Measurements from ENCODE around the gene MPZL3.
A peak's percentile ranks its signal among the peaks of the same experiment; 100 is the strongest.
"Not testable (repeated sequence)": the region's sequence is repeated elsewhere in the genome, so short reads cannot be mapped to it uniquely, and the experiment has no call there.

MPZL3 gene

DNA sequence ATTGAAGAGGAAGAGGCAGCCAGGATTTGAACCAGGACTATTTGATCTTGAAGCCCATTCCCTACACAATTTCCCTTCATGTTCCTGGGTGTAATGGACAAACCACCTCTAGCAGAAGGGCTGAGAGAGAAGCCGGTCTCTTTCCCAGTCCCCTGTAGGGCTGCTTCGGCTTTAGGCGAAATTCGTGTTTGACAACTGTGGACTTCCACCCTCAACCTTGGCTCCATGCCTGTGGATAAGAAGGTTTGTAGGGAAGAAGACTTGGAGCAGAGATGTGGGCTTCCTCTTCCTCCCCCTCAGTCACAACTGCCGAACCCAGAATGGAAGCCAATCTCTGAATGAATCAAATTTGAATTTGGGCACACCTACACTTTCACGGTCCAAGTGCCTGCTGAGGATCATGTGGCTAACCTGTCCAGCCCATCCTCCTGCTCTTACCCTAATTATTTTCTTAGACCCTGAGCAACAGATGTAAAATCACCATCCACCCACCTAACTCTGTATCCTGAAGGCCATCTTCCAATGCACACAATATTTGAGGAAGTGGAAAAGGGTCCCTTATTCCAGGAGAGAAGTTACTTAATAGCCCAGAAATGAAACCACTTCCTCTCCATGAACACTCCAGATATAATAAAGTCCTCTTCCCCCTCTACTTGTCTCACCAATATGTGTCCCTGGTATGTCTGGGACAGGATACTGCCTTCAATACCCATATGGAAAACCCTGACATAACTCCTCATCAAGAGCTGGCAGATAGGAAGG is 65.6 kb downstream of the MPZL3 start:
- Histone ChIP-seq H3K56ac (ENCODE audit: low read length) (no peak overlapping the region), H3K27me3 (ENCODE audit: insufficient read depth, low read length, poor library complexity) (peaks cover 2% of the 10 kb centered on the region), H3K79me1 (ENCODE audit: low read length) (no peaks in the 10 kb centered on the region), H4K5ac (ENCODE audit: low read length) (no peak overlapping the region), H2BK120ac (ENCODE audit: low read depth, low read length) (no peak overlapping the region), H3K4me3 (ENCODE audit: low read length) (no peak overlapping the region), H3K27ac (ENCODE audit: low read depth, low read length) (no peak overlapping the region), H3K79me2 (ENCODE audit: control insufficient read depth, insufficient read depth, low read length) (no peaks in the 10 kb centered on the region), H3K23ac (ENCODE audit: low read length) (no peak overlapping the region), H2AK5ac (ENCODE audit: low read length) (no peak overlapping the region), H3K36me3 (ENCODE audit: control insufficient read depth, insufficient read depth, low read length) (no peaks in the 10 kb centered on the region), H3K4me1 (ENCODE audit: control insufficient read depth, low read depth, low read length) (no peaks in the 10 kb centered on the region), H3K4ac (ENCODE audit: low read depth, low read length) (no peak overlapping the region), H2BK5ac (ENCODE audit: low read length) (no peak overlapping the region), H3K9ac (ENCODE audit: low read length) (no peak overlapping the region), H2BK15ac (replicated peaks; ENCODE audit: low read depth) (no peak overlapping the region), H4K8ac (ENCODE audit: low read depth, low read length) (no peak overlapping the region), H3K4me2 (ENCODE audit: low read length) (no peak overlapping the region), H3K18ac (ENCODE audit: low read length) (no peak overlapping the region)
- DNase-seq, result no peak
- WGBS (ENCODE audit: extremely low coverage, insufficient coverage, low lambda C conversion rate), result no CpG with 5 or more reads among the region's 6 CpGs

DNA sequence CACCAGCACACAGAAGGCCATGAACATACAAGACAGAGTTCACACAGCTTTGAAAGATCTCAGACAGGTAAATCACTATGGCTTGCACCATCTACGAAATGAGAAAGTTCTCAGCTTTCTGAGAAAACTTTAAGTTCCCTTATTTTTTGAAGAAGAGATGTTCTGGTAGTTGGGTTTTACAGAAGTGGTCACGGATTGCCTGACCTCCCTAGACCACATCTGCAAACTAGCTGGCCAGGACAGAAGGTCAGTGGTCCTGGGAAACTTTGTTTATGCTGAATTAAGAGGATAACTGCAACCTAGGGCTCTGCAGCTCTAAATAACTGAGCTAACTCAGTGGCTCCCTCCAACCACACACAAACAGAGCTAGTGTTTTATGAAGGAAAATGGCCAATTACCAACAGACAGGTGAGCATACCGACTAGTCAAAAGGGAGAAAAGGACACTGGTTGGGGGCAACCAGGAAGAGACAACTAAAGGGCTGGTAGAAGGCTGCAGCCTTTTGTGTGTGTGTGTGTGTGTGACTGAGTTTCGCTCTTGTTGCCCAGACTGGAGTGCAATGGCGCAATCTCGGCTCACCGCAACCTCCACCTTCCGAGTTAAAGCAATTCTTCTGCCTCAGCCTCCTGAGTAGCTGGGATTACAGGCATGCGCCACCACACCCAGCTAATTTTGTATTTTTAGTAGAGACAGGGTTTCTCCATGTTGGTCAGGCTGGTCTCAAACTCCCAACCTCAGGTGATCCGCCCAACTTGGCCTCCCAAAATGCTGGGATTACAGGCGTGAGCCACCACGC is 67.2 kb downstream of the MPZL3 start:
- H2BK15ac ChIP-seq (replicated peaks; ENCODE audit: low read depth), result no peak overlapping the region
- no peak overlapping the region for H2AK5ac ChIP-seq (ENCODE audit: low read length)
- no peak overlapping the region for H3K4me3 ChIP-seq (ENCODE audit: low read length)
- H3K23ac ChIP-seq (ENCODE audit: low read length), result no peak overlapping the region
- H3K18ac ChIP-seq (ENCODE audit: low read length), result no peak overlapping the region
- no peak overlapping the region for H3K56ac ChIP-seq (ENCODE audit: low read length)
- no peak for DNase-seq
- H2BK120ac ChIP-seq (ENCODE audit: low read depth, low read length), result no peak overlapping the region
- H3K36me3 ChIP-seq (ENCODE audit: control insufficient read depth, insufficient read depth, low read length), result no peaks in the 10 kb centered on the region
- no peak overlapping the region for H3K27ac ChIP-seq (ENCODE audit: low read depth, low read length)
- no CpG with 5 or more reads among the region's 12 CpGs for WGBS (ENCODE audit: extremely low coverage, insufficient coverage, low lambda C conversion rate)
- no peaks in the 10 kb centered on the region for H3K79me1 ChIP-seq (ENCODE audit: low read length)
- H3K9ac ChIP-seq (ENCODE audit: low read length), result no peak overlapping the region
- no peak overlapping the region for H4K8ac ChIP-seq (ENCODE audit: low read depth, low read length)
- no peak overlapping the region for H3K4ac ChIP-seq (ENCODE audit: low read depth, low read length)
- no peaks in the 10 kb centered on the region for H3K79me2 ChIP-seq (ENCODE audit: control insufficient read depth, insufficient read depth, low read length)
- no peak overlapping the region for H3K4me2 ChIP-seq (ENCODE audit: low read length)
- peaks cover 2% of the 10 kb centered on the region for H3K27me3 ChIP-seq (ENCODE audit: insufficient read depth, low read length, poor library complexity)
- no peaks in the 10 kb centered on the region for H3K4me1 ChIP-seq (ENCODE audit: control insufficient read depth, low read depth, low read length)
- H4K5ac ChIP-seq (ENCODE audit: low read length), result no peak overlapping the region
- H2BK5ac ChIP-seq (ENCODE audit: low read length), result no peak overlapping the region

DNA sequence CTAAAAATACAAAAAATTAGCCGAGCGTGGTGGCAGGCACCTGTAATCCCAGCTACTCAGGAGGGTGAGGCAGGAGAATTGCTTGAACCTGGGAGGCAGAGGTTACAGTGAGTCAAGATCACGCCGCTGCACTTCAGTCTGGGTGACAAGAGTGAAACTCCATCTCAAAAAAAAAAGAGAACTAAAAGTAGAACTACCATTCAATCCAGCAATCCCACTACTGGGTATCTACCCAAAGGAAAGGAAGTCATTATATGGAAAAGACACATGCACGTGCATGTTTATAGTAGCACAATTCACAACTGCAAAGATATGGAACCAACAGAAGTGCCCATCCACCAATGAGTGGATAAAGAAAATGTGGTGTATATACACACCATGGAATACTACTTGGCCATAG is 68.5 kb downstream of the MPZL3 start:
- not testable (repeated sequence) for H2AK5ac ChIP-seq (ENCODE audit: low read length); H2BK5ac ChIP-seq (ENCODE audit: low read length); H3K4ac ChIP-seq (ENCODE audit: low read depth, low read length); H3K27me3 ChIP-seq (ENCODE audit: insufficient read depth, low read length, poor library complexity); H4K5ac ChIP-seq (ENCODE audit: low read length); H2BK15ac ChIP-seq (replicated peaks; ENCODE audit: low read depth); H3K18ac ChIP-seq (ENCODE audit: low read length); DNase-seq; H2BK120ac ChIP-seq (ENCODE audit: low read depth, low read length); H3K56ac ChIP-seq (ENCODE audit: low read length); H3K36me3 ChIP-seq (ENCODE audit: control insufficient read depth, insufficient read depth, low read length); H4K8ac ChIP-seq (ENCODE audit: low read depth, low read length); H3K4me2 ChIP-seq (ENCODE audit: low read length); H3K4me3 ChIP-seq (ENCODE audit: low read length); H3K79me1 ChIP-seq (ENCODE audit: low read length); H3K23ac ChIP-seq (ENCODE audit: low read length); H3K4me1 ChIP-seq (ENCODE audit: control insufficient read depth, low read depth, low read length); H3K27ac ChIP-seq (ENCODE audit: low read depth, low read length); H3K79me2 ChIP-seq (ENCODE audit: control insufficient read depth, insufficient read depth, low read length); H3K9ac ChIP-seq (ENCODE audit: low read length)
- WGBS (ENCODE audit: extremely low coverage, insufficient coverage, low lambda C conversion rate), result no CpG with 5 or more reads among the region's 5 CpGs

DNA sequence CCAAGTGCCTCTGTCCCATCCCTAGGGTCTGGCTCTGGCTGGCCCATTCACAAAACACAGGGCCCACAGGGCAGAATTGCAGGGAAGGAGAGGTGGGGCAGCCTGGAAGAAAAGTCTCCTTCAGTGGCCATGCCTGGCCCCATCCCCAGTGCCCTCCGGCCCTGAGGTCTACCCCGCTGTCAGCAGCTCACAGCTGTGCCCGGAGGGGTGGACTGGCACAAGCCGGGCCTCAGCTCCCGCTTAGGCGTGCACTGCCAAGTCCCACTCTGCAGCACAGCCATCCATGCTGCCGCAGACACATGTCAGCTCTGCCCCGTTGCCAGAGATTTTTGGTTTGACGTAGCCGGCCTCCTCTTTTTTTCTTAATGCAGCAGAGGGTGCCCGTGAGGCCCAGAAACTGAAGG is 71.9 kb downstream of the MPZL3 start:
- H3K4me2 ChIP-seq (ENCODE audit: low read length), result peak overlapping the region; percentile 40
- no peak overlapping the region for H3K23ac ChIP-seq (ENCODE audit: low read length)
- H4K8ac ChIP-seq (ENCODE audit: low read depth, low read length), result no peak overlapping the region
- DNase-seq, result peak; percentile 87
- peak overlapping the region; percentile 58 for H3K56ac ChIP-seq (ENCODE audit: low read length)
- H3K9ac ChIP-seq (ENCODE audit: low read length), result peak overlapping the region; percentile 27
- no peak overlapping the region for H2BK5ac ChIP-seq (ENCODE audit: low read length)
- H3K18ac ChIP-seq (ENCODE audit: low read length), result no peak overlapping the region
- H3K27me3 ChIP-seq (ENCODE audit: insufficient read depth, low read length, poor library complexity), result peaks cover 1% of the 10 kb centered on the region
- no peaks in the 10 kb centered on the region for H3K4me1 ChIP-seq (ENCODE audit: control insufficient read depth, low read depth, low read length)
- no peak overlapping the region for H3K4ac ChIP-seq (ENCODE audit: low read depth, low read length)
- H2BK15ac ChIP-seq (replicated peaks; ENCODE audit: low read depth), result no peak overlapping the region
- no peak overlapping the region for H2BK120ac ChIP-seq (ENCODE audit: low read depth, low read length)
- H3K79me1 ChIP-seq (ENCODE audit: low read length), result no peaks in the 10 kb centered on the region
- no peak overlapping the region for H2AK5ac ChIP-seq (ENCODE audit: low read length)
- no peaks in the 10 kb centered on the region for H3K79me2 ChIP-seq (ENCODE audit: control insufficient read depth, insufficient read depth, low read length)
- H4K5ac ChIP-seq (ENCODE audit: low read length), result no peak overlapping the region
- H3K4me3 ChIP-seq (ENCODE audit: low read length), result no peak overlapping the region
- H3K36me3 ChIP-seq (ENCODE audit: control insufficient read depth, insufficient read depth, low read length), result no peaks in the 10 kb centered on the region
- no peak overlapping the region for H3K27ac ChIP-seq (ENCODE audit: low read depth, low read length)
- WGBS (ENCODE audit: extremely low coverage, insufficient coverage, low lambda C conversion rate), result no CpG with 5 or more reads among the region's 11 CpGs

DNA sequence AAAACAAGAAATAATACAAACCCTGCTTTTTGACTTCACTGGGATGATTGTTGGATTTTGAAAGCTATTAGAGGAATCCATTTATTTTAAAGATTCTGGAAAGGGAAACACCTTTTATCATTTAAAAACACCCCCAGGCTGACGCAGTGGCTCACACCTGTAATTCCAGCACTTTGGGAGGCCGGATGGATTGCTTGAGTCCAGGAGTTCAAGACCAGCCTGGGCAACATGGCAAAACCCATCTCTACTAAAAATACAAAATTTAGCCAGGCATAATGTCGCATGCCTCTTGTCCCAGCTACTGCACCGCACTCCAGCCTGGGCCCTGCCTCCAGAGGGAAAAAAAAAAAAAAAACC is 75.4 kb downstream of the MPZL3 start:
- Histone ChIP-seq H2BK15ac (replicated peaks; ENCODE audit: low read depth) (no peak overlapping the region), H3K36me3 (ENCODE audit: control insufficient read depth, insufficient read depth, low read length) (no peaks in the 10 kb centered on the region), H3K79me1 (ENCODE audit: low read length) (no peaks in the 10 kb centered on the region), H3K23ac (ENCODE audit: low read length) (no peak overlapping the region), H2BK120ac (ENCODE audit: low read depth, low read length) (no peak overlapping the region), H3K4ac (ENCODE audit: low read depth, low read length) (no peak overlapping the region), H3K4me1 (ENCODE audit: control insufficient read depth, low read depth, low read length) (no peaks in the 10 kb centered on the region), H3K4me3 (ENCODE audit: low read length) (no peak overlapping the region), H2AK5ac (ENCODE audit: low read length) (no peak overlapping the region), H3K27me3 (ENCODE audit: insufficient read depth, low read length, poor library complexity) (peaks cover 6% of the 10 kb centered on the region), H3K9ac (ENCODE audit: low read length) (no peak overlapping the region), H3K56ac (ENCODE audit: low read length) (no peak overlapping the region), H3K18ac (ENCODE audit: low read length) (no peak overlapping the region), H4K8ac (ENCODE audit: low read depth, low read length) (no peak overlapping the region), H3K27ac (ENCODE audit: low read depth, low read length) (no peak overlapping the region), H3K79me2 (ENCODE audit: control insufficient read depth, insufficient read depth, low read length) (no peaks in the 10 kb centered on the region), H4K5ac (ENCODE audit: low read length) (no peak overlapping the region), H2BK5ac (ENCODE audit: low read length) (no peak overlapping the region), H3K4me2 (ENCODE audit: low read length) (no peak overlapping the region)
- DNase-seq, result no peak
- WGBS (ENCODE audit: extremely low coverage, insufficient coverage, low lambda C conversion rate), result no CpG with 5 or more reads among the region's 4 CpGs

All from mesendoderm (in vitro differentiated cells).